ENCODE data around the gene AMOTL1.

Gene AMOTL1

DNA sequence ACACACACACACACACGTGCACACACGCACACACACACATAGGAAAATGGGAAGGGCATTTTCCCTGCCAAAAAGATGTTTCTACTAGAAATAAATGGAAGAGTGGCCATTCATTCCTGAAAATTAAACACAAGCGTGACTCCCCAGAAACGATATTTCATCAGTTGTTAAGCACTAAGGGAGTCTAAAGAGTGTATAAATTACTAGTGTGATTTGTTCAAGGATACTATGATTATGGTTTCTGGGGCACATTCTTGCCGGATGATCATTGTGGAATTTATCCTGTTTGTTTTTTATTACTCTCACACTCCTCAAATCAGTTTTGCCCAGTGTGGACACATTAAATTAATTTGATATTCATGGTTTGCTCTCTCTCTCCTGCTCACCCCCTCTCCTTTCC, 16.4 kb upstream of the AMOTL1 start:
- DNase-seq (ENCODE audit: low read depth), result no peak
- no peak overlapping the region for H3K4me3 ChIP-seq (ENCODE audit: low read depth, low read length)
- TF ChIP-seq CTCF (conservative IDR thresholded peaks at IDR 0.05; ENCODE audit: low read depth, low read length), result no peak

DNA sequence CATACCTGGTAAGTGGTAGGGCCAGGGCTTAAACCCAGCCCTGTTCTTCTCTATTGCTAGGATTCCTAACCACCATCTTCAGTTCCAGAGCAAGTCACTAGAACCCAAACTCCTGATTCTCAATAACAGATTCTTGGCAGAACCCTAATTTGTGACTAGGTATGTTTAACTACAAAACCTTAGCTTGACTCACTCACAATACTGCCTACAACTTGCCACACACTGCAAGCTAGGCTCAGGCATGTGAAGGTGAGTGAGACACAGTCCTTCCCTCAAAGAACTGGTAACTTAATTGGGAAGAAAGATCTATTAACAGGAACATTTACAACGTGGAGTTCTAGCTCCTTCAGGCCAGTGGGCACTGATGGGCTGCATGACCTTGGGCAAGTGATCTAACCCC, 14.5 kb upstream of the AMOTL1 start:
- no peak for DNase-seq (ENCODE audit: low read depth)
- no peak for TF ChIP-seq CTCF (conservative IDR thresholded peaks at IDR 0.05; ENCODE audit: low read depth, low read length)
- H3K4me3 ChIP-seq (ENCODE audit: low read depth, low read length), result no peak overlapping the region

DNA sequence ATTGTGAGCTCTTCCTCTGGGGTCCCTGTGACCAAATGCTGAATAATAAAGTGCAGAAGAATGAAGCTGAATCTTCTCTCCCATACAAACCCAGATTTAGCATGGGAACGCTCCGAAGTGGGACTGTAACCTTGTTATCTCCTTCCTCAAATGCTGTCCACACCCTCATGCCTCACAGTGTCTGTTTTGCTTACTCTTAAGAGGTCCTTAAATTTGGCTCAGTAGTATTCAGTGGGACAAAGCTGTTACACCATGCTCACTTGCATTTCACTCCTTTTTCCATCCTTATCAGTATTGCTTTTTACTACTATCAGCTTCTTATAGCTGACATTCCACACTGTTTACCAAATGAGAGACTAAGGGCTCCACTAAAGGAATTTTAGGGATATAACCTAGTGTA, 13.8 kb upstream of the AMOTL1 start:
- H3K4me3 ChIP-seq (ENCODE audit: low read depth, low read length), result no peak overlapping the region
- TF ChIP-seq CTCF (conservative IDR thresholded peaks at IDR 0.05; ENCODE audit: low read depth, low read length), result no peak
- DNase-seq (ENCODE audit: low read depth), result no peak

DNA sequence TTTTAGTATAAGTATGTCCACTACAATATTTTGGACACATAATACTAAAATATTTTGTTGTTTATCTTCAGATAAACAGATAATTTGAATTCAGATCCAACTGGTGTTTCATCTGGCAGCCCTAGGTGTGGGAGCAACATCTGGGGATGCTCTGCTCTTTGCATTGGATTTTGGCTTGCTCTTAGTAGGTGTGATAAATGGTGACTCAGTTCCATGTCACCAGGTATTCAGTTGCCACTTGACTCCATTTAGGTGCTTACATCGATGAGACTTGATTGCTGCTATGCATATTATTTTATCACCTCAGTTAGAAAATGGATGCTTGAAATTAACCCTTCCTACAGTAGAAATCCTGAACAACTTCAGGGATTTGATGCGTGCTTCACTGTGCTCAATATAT, 13.3 kb upstream of the AMOTL1 start:
- H3K4me3 ChIP-seq (ENCODE audit: low read depth, low read length), result no peak overlapping the region
- DNase-seq (ENCODE audit: low read depth), result no peak
- no peak for TF ChIP-seq CTCF (conservative IDR thresholded peaks at IDR 0.05; ENCODE audit: low read depth, low read length)

DNA sequence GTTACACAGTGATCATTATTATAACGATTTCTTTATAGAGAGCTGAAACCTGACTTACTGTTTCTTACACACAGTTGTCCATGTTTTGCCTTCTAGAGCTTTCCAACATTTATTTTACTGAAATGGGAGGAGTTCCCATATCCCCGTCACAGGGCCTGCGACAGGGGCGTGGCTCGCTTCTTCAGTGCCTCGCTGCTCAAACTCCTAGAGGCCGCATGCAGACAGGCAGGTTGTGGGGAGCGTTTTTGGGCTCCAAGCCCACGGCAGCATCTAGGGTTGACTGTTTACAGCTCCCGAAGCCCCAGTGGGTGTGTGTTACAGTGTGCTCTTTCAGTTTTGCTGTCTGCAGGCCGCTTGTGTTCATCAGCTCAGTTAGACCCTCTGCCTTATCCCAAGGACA, 12.7 kb upstream of the AMOTL1 start:
- no peak for DNase-seq (ENCODE audit: low read depth)
- H3K4me3 ChIP-seq (ENCODE audit: low read depth, low read length), result no peak overlapping the region
- no peak for TF ChIP-seq CTCF (conservative IDR thresholded peaks at IDR 0.05; ENCODE audit: low read depth, low read length)

DNA sequence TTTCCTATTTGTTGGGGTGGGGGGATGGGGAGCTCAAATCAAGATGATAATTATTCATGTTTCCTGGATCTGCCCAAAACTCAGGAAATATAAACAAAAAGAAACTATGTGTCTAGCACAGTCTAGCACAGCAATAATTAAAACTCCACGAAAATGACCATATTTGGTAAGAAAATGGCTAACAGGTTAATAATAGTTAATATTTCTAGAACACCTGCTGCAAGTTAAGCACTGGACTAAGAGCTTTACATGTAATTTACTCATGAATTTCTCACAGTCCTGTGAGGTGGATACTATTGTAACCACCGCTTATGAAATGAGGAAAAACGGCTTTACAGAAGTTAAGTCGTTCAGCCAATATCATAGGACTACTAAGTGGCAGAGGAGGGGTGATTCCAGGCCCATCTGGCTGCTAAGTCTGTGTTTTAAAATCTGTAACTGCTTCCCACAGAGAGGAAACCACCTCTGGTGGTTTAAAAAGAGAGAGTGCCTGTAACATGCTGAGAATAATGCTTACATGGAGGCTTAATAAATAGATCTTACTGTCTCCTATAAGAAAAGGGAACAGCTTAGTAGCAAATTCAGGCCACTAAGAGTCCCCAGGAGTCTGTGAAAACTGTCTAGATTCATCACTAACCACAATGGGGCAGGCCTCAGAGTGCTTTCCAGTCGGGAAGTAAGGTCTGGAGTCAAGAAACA, 11.0 kb upstream of the AMOTL1 start:
- no peak for TF ChIP-seq CTCF (conservative IDR thresholded peaks at IDR 0.05; ENCODE audit: low read depth, low read length)
- DNase-seq (ENCODE audit: low read depth), result no peak
- no peak overlapping the region for H3K4me3 ChIP-seq (ENCODE audit: low read depth, low read length)

GRCh38 chr11:94758666-94759065, 9.5 kb upstream of the AMOTL1 start:
- H3K4me3 ChIP-seq (ENCODE audit: low read depth, low read length), result no peak overlapping the region
- no peak for TF ChIP-seq CTCF (conservative IDR thresholded peaks at IDR 0.05; ENCODE audit: low read depth, low read length)
- DNase-seq (ENCODE audit: low read depth), result no peak
